ENCODE measurements around the gene FIBP. TPM values are rescaled to one million over a fixed set of nuclear protein-coding genes. Genes with fewer than 3 reads are reported as not detected.

The FIBP gene
- total RNA-seq, 4 donors from 2014 or later, result 53.4 to 82.6 (median 75.9) TPM

DNA sequence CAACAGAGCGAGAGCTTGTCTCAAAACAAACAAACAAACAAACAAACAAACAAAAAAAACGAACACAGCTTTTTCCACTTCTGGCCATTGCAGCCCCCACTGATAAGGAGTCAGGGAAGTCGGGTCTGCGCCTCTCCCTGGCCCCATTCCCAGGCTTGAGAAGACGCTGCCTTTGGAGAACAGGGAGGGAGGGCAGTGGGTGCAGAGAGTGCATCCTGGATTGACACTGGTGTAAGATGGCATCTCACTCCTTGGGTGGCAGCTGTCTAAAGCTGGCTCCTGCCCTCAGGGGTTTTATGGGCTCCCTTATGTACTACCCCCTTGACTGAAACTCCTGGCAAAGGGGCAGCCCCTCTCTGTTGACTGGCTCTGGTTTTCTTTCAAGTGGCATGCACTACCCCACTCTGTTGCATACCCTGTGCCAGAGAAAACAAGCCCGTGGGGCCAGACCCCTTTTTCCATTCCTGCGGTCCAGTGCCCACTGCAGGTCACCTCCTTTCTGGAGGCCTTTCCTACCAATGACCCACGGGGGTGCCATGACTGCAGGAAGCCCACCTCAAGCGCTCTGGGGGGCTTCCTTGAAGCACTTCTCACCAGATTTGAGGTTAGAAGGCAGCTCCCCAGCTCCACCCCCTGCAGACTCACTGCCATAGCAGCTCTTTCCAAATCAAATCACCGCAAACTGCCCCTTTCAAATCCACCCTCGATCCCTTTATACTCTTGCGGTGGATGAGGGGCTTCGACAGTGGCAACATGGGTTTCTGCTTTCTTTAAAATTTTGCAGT is 43.7 kb upstream of the FIBP start:
- intact Hi-C loops (cut with DNase I; ENCODE audit: low total_unique reads), result no loop called here
- no peak overlapping the region for H3K27ac ChIP-seq
- H3K27me3 ChIP-seq, result peaks cover 11% of the 10 kb centered on the region
- no peaks in the 10 kb centered on the region for H3K36me3 ChIP-seq
- in situ Hi-C loops (cut with MboI; ENCODE audit: low pct_ligation_motif_present in 1 of 4, low pct_unique_long_range_greater_than_20kb in 1 of 4, low sequenced_read_pairs in 3 of 4), result no loop called here
- no peak overlapping the region for H3K4me3 ChIP-seq
- 51 to 66% methylated on average over 7 to 12 of the region's 13 CpGs for WGBS, 2 donors (ENCODE audit: low coverage in 1 of 2)
- no peaks in the 10 kb centered on the region for H3K9me3 ChIP-seq
- DNase-seq, result no peak
- peaks cover 0 to 3% (median 0%) of the 10 kb centered on the region in 4 donors for H3K4me1 ChIP-seq
- TF ChIP-seq EP300 (IDR thresholded peaks at IDR 0.05; ENCODE audit: low read depth) (no peak), POLR2AphosphoS5 (IDR thresholded peaks at IDR 0.05) (no peak), POLR2A (IDR thresholded peaks at IDR 0.05) (no peak)
- TF ChIP-seq, protein P1, sequence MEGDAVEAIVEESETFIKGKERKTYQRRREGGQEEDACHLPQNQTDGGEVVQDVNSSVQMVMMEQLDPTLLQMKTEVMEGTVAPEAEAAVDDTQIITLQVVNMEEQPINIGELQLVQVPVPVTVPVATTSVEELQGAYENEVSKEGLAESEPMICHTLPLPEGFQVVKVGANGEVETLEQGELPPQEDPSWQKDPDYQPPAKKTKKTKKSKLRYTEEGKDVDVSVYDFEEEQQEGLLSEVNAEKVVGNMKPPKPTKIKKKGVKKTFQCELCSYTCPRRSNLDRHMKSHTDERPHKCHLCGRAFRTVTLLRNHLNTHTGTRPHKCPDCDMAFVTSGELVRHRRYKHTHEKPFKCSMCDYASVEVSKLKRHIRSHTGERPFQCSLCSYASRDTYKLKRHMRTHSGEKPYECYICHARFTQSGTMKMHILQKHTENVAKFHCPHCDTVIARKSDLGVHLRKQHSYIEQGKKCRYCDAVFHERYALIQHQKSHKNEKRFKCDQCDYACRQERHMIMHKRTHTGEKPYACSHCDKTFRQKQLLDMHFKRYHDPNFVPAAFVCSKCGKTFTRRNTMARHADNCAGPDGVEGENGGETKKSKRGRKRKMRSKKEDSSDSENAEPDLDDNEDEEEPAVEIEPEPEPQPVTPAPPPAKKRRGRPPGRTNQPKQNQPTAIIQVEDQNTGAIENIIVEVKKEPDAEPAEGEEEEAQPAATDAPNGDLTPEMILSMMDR (IDR thresholded peaks at IDR 0.05), result no peak

DNA sequence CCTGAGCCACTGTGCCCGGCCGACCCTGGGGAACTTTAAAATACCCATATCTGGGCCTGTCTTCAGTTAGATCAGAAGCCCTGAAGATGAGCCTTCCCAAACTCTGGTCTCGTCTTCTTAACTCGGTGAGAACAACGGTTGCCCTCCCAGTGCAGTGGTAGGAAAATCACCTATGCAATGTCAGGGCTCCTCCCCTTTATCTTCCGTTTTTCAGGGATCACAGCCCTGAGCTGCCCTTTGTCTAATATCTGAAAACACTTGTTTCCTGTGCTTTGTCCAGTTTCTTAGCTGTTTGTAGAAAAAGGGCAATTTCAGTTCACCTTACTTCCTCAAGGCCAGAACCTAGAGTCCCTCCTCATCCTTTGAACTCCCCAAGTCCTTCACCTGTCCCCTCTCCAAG is 40.4 kb upstream of the FIBP start:
- peak overlapping the region in 2 of 4 donors; percentile 71 to 73 for H3K27ac ChIP-seq
- in situ Hi-C loops (cut with MboI; ENCODE audit: low pct_ligation_motif_present in 1 of 4, low pct_unique_long_range_greater_than_20kb in 1 of 4, low sequenced_read_pairs in 3 of 4) (no loop called here), intact Hi-C loops (cut with DNase I; ENCODE audit: low total_unique reads) (no loop called here)
- H3K27me3 ChIP-seq, result peaks cover 9% of the 10 kb centered on the region
- no peak overlapping the region for H3K4me3 ChIP-seq
- TF ChIP-seq EP300 (IDR thresholded peaks at IDR 0.05; ENCODE audit: low read depth), result no peak
- TF ChIP-seq, protein P1 (IDR thresholded peaks at IDR 0.05), result no peak
- no peak for TF ChIP-seq POLR2AphosphoS5 (IDR thresholded peaks at IDR 0.05)
- no peak for TF ChIP-seq POLR2A (IDR thresholded peaks at IDR 0.05)
- WGBS, 2 donors (ENCODE audit: low coverage in 1 of 2), result 50 to 80% methylated on average over 4 to 6 of the region's 6 CpGs
- H3K4me1 ChIP-seq, result peaks cover 0 to 3% (median 0%) of the 10 kb centered on the region in 4 donors
- H3K9me3 ChIP-seq, result no peaks in the 10 kb centered on the region
- no peak for DNase-seq
- H3K36me3 ChIP-seq, result no peaks in the 10 kb centered on the region

DNA sequence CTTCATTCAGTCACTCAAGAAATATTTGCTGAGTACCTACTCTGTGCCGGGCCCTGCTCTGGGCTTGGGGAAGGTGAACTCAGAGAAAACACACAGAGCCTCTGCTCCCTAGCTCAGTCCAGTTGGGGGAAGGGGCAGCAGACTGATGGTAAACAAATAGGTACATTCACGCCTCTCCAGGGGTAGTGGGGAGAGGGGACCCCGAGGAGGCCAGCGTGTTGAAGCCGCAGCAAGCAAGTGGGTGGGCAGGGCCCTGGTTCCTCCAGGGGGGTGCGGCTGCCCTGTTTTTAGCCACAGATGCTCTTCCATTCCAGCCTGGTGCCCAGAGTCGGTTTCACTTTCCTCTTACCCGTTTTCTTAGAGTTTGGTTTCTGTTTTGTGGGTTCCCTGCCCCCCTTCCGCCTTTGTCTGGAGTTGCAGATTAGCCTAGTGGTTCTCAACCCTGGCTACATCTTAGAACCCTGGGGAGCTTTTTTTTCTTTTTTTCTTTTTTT is 39.7 kb upstream of the FIBP start:
- peak; percentile 73 for DNase-seq
- Histone ChIP-seq H3K27me3 (peaks cover 3% of the 10 kb centered on the region), H3K9me3 (no peaks in the 10 kb centered on the region), H3K36me3 (peaks cover 0 to 1% (median 0%) of the 10 kb centered on the region in 4 donors), H3K27ac (peak overlapping the region; percentile 44 to 73 (median 64)), H3K4me1 (peaks cover 0 to 3% (median 0%) of the 10 kb centered on the region in 4 donors), H3K4me3 (peak overlapping the region in 2 of 4 donors; percentile 2 to 26)
- in situ Hi-C loops (cut with MboI; ENCODE audit: low pct_ligation_motif_present in 1 of 4, low pct_unique_long_range_greater_than_20kb in 1 of 4, low sequenced_read_pairs in 3 of 4), result no loop called here
- TF ChIP-seq POLR2AphosphoS5 (IDR thresholded peaks at IDR 0.05) (no peak), EP300 (IDR thresholded peaks at IDR 0.05; ENCODE audit: low read depth) (no peak), POLR2A (IDR thresholded peaks at IDR 0.05) (no peak)
- TF ChIP-seq, protein P1 (IDR thresholded peaks at IDR 0.05), result no peak
- intact Hi-C loops (cut with DNase I; ENCODE audit: low total_unique reads), result no loop called here
- 25 to 46% methylated on average over 5 to 9 of the region's 9 CpGs for WGBS, 2 donors (ENCODE audit: low coverage in 1 of 2)

DNA sequence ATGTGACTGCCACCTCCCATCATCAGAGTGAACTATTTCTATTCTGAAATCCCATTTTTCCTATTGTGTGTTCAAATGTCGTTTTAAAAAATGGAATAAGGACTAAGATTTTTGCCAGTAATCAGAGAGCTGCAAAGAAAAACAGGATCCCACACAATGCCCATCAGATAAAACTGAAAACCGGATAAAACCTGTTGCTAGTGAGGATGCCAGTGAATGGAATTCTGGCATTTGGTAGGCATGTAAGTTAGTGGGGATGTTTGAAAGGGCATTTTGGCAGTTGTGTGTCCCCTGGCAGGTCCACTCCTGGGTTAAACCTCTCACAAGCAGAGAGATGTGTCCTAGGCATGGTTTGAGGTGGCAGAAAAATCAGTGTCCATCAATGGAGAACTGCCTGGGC is 37.1 kb upstream of the FIBP start:
- in situ Hi-C loops (cut with MboI; ENCODE audit: low pct_ligation_motif_present in 1 of 4, low pct_unique_long_range_greater_than_20kb in 1 of 4, low sequenced_read_pairs in 3 of 4), result no loop called here
- WGBS, 2 donors (ENCODE audit: low coverage in 1 of 2), result 81 to 89% methylated on average over 2 of the region's 2 CpGs

More for the DNA sequence above, 37.1 kb upstream of the FIBP start:
- intact Hi-C loops (cut with DNase I; ENCODE audit: low total_unique reads), result no loop called here
- Histone ChIP-seq H3K36me3 (peaks cover 0 to 6% (median 2%) of the 10 kb centered on the region in 4 donors), H3K4me1 (peaks cover 7 to 11% (median 9%) of the 10 kb centered on the region in 4 donors), H3K27me3 (no peaks in the 10 kb centered on the region), H3K27ac (no peak overlapping the region), H3K9me3 (no peaks in the 10 kb centered on the region), H3K4me3 (no peak overlapping the region)
- TF ChIP-seq POLR2A (IDR thresholded peaks at IDR 0.05), result no peak
- no peak for TF ChIP-seq POLR2AphosphoS5 (IDR thresholded peaks at IDR 0.05)
- TF ChIP-seq, protein P1 (IDR thresholded peaks at IDR 0.05), result no peak
- TF ChIP-seq EP300 (IDR thresholded peaks at IDR 0.05; ENCODE audit: low read depth), result no peak
- DNase-seq, result no peak
